ENCODE data around the gene AKAP9.
A peak's percentile ranks its signal among the peaks of the same experiment; 100 is the strongest.
"Not testable (repeated sequence)": the region's sequence is repeated elsewhere in the genome, so short reads cannot be mapped to it uniquely, and the experiment has no call there.

AKAP9 gene

GRCh38 chr7:92020636-92021035 lies 80.0 kb downstream of the AKAP9 start:
- DNase-seq: no peak

- no peak for DNase-seq
Observed at GRCh38 chr7:92025260-92025659, 84.6 kb downstream of the AKAP9 start.

- DNase-seq: not testable (repeated sequence)
Observed at GRCh38 chr7:92026635-92027034, 86.0 kb downstream of the AKAP9 start.

GRCh38 chr7:92027128-92027527 lies 86.5 kb downstream of the AKAP9 start:
- DNase-seq: not testable (repeated sequence)

- no peak for DNase-seq
Observed at GRCh38 chr7:92028226-92028625, 87.6 kb downstream of the AKAP9 start.

GRCh38 chr7:92028686-92029085 lies 88.0 kb downstream of the AKAP9 start:
- DNase-seq: no peak

GRCh38 chr7:92034116-92034515 lies 93.5 kb downstream of the AKAP9 start:
- DNase-seq: no peak

- no peak for DNase-seq
Observed at GRCh38 chr7:92035576-92035975, 94.9 kb downstream of the AKAP9 start.

GRCh38 chr7:92039900-92040299 lies 99.2 kb downstream of the AKAP9 start:
- no peak for DNase-seq

- no peak for DNase-seq
Observed at GRCh38 chr7:92042056-92042737, 101.5 kb downstream of the AKAP9 start.

GRCh38 chr7:92043098-92043497 lies 102.4 kb downstream of the AKAP9 start:
- DNase-seq: no peak

- no peak for DNase-seq
Observed at GRCh38 chr7:92043637-92044036, 103.0 kb downstream of the AKAP9 start.

GRCh38 chr7:92044148-92044547 lies 103.5 kb downstream of the AKAP9 start:
- DNase-seq: no peak

GRCh38 chr7:92044940-92045339 lies 104.3 kb downstream of the AKAP9 start:
- no peak for DNase-seq

GRCh38 chr7:92051655-92052054 lies 111.0 kb downstream of the AKAP9 start:
- DNase-seq: no peak

GRCh38 chr7:92052159-92052558 lies 111.5 kb downstream of the AKAP9 start:
- no peak for DNase-seq

- DNase-seq: peak in 1 of 2 donors; percentile 14
Observed at GRCh38 chr7:92052684-92053083, 112.0 kb downstream of the AKAP9 start.

- DNase-seq: no peak
Observed at GRCh38 chr7:92053312-92053711, 112.7 kb downstream of the AKAP9 start.

- DNase-seq: no peak
Observed at GRCh38 chr7:92056286-92056685, 115.6 kb downstream of the AKAP9 start.

GRCh38 chr7:92057375-92057774 lies 116.7 kb downstream of the AKAP9 start:
- DNase-seq: no peak

GRCh38 chr7:92058040-92058439 lies 117.4 kb downstream of the AKAP9 start:
- DNase-seq: no peak

GRCh38 chr7:92058899-92059298 lies 118.2 kb downstream of the AKAP9 start:
- DNase-seq: no peak

- no peak for DNase-seq
Observed at GRCh38 chr7:92061154-92061553, 120.5 kb downstream of the AKAP9 start.

GRCh38 chr7:92064438-92065029 lies 123.9 kb downstream of the AKAP9 start:
- no peak for DNase-seq

- DNase-seq: no peak
Observed at GRCh38 chr7:92071032-92071431, 130.4 kb downstream of the AKAP9 start.
